Panc1 (cell line): ENCODE measurements around the gene FBN1. TPM values are rescaled to one million over a fixed set of nuclear protein-coding genes. Genes with fewer than 3 reads are reported as not detected.

Experiments
- ATAC-seq: fragments of 200-7000 bp; cut with Tn5 transposase; 2 replicates; pipeline ENCODE4 v1.9.1; 2020; ENCODE audit warnings: mild to moderate bottlenecking, moderate library complexity
- BruUV-seq: library from RNA; stranded (reverse); fragments of 400-500 nt; replicated peaks from 2 replicates; lab custom pipeline; 2021; lab: Mats Ljungman, UMichigan
- CTCF ChIA-PET: fragments of 300-600 bp; sonication (Branson Sonifier 250); formaldehyde crosslinking; loops from one replicate; lab custom pipeline; 2022; ENCODE audit warnings: antibody characterized with exemption; lab: Charles Lee
- POLR2A ChIA-PET: fragments of 300-600 bp; sonication (Branson Sonifier 250); formaldehyde crosslinking; loops from one replicate; lab custom pipeline; 2022; ENCODE audit warnings: antibody characterized with exemption; lab: Charles Lee
- DNase-seq: peaks from one replicate; pipeline ENCODE4 v3.0.0-alpha.2; 2010; ENCODE audit warnings: low read depth, low spot score
- H3K27ac ChIP-seq: 2 replicates; pipeline ENCODE4 v1.5.1; 2011; ENCODE audit warnings: mild to moderate bottlenecking, low read length, inconsistent platforms
- H3K27me3 ChIP-seq: fragments of 200-500 bp; sonication (Bioruptor generic); 2 replicates; pipeline ENCODE4 v1.6.0; 2014; ENCODE audit warnings: low read length, inconsistent platforms; ENCODE audit not compliant: control insufficient read depth, insufficient read depth
- H3K36me3 ChIP-seq: fragments of 200-500 bp; sonication (Bioruptor generic); 2 replicates; pipeline ENCODE4 v1.5.1; 2014; ENCODE audit warnings: inconsistent platforms, mild to moderate bottlenecking, low read length, moderate library complexity; ENCODE audit not compliant: control insufficient read depth, insufficient read depth
- H3K4me1 ChIP-seq: 2 replicates; pipeline ENCODE4 v1.5.1; 2011; ENCODE audit warnings: inconsistent platforms, mild to moderate bottlenecking, low read length, moderate library complexity; ENCODE audit not compliant: control insufficient read depth, insufficient read depth
- H3K4me3 ChIP-seq, 2 experiments: 2 replicates each; pipeline ENCODE4 v1.5.1; 2011 to 2012; ENCODE audit warnings: low read depth in 2 of 2, low read length in 2 of 2, mild to moderate bottlenecking in 2 of 2, inconsistent platforms in 1 of 2, moderate library complexity in 1 of 2
- H3K9me3 ChIP-seq: fragments of 200-500 bp; sonication (Bioruptor generic); 2 replicates; pipeline ENCODE4 v1.5.1; 2014; ENCODE audit warnings: low read depth, mild to moderate bottlenecking, inconsistent platforms, low read length, moderate library complexity; ENCODE audit not compliant: control insufficient read depth, insufficient read depth
- CTCF ChIP-seq: fragments of 450-650 bp; IDR thresholded peaks from 2 replicates; pipeline ENCODE4 v1.5.1; 2017; ENCODE audit warnings: mild to moderate bottlenecking
- POLR2AphosphoS5 ChIP-seq: IDR thresholded peaks from 2 replicates; pipeline ENCODE4 v1.6.1; 2012; ENCODE audit warnings: mild to moderate bottlenecking, low read depth, low read length, moderate library complexity
- REST ChIP-seq, 2 experiments: IDR thresholded peaks; 2 replicates each; pipeline ENCODE4 v1.6.1; 2011 to 2012; ENCODE audit warnings: low read depth in 2 of 2, control low read depth in 1 of 2, low read length in 1 of 2, mild to moderate bottlenecking in 1 of 2, moderate library complexity in 1 of 2; ENCODE audit not compliant: insufficient read depth in 1 of 2
- SIN3A ChIP-seq: IDR thresholded peaks from 2 replicates; pipeline ENCODE4 v1.6.1; 2012; ENCODE audit warnings: low read depth, mild to moderate bottlenecking, low read length, moderate library complexity, borderline replicate concordance; ENCODE audit not compliant: insufficient read depth
- TCF7L2 ChIP-seq: IDR thresholded peaks from 2 replicates; pipeline ENCODE4 v1.6.1; 2011; ENCODE audit warnings: mild to moderate bottlenecking, low read depth, low read length, inconsistent platforms
- in situ Hi-C: cut with HindIII; loops from 2 replicates; pipeline ENCODE4 v1.10.0; 2016; ENCODE audit warnings: low sequenced_read_pairs, low pct_unique_long_range_greater_than_20kb
- intact Hi-C: fragments of 100-400 bp; cut with micrococcal nuclease; formaldehyde crosslinking; loops from one replicate; pipeline ENCODE4 v1.10.0; 2022; ENCODE audit not compliant: unreplicated experiment
- total RNA-seq: library from RNA; stranded (reverse); gene quantifications from one replicate; pipeline ENCODE4 v1.2.1, GENCODE V29; 2021; ENCODE audit not compliant: unreplicated experiment

FBN1 gene
- total RNA-seq, 1 experiment from 2014 or later, result 0.46 TPM

GRCh38 chr15:48469271-48469670 lies 176.2 kb downstream of the FBN1 start:
- no peaks in the 10 kb centered on the region for H3K27me3 ChIP-seq
- no peak overlapping the region for H3K4me3 ChIP-seq
- no TSS peak for BruUV-seq
- in situ Hi-C loops, result no loop called here
- intact Hi-C loops, result no loop called here
- H3K36me3 ChIP-seq, result no peaks in the 10 kb centered on the region
- CTCF ChIA-PET, result no interaction called here
- no peaks in the 10 kb centered on the region for H3K4me1 ChIP-seq
- DNase-seq (no peak), ATAC-seq (no peak)
- no peak overlapping the region for H3K27ac ChIP-seq
- no peak for TF ChIP-seq CTCF
- no peak for TF ChIP-seq REST (IDR thresholded peaks at IDR 0.05; ENCODE audit: insufficient read depth in 1 of 2, low read depth in 2 of 2, low read length in 1 of 2)
- TF ChIP-seq POLR2AphosphoS5, result no peak
- TF ChIP-seq TCF7L2, result no peak
- TF ChIP-seq SIN3A, result no peak
- POLR2A ChIA-PET, result no interaction called here
- H3K9me3 ChIP-seq, result no peaks in the 10 kb centered on the region

GRCh38 chr15:48467801-48468200 lies 177.7 kb downstream of the FBN1 start:
- Histone ChIP-seq H3K36me3 (no peaks in the 10 kb centered on the region), H3K4me3 (no peak overlapping the region)
- in situ Hi-C loops, result no loop called here

More at GRCh38 chr15:48467801-48468200, 177.7 kb downstream of the FBN1 start:
- intact Hi-C loops, result no loop called here
- Histone ChIP-seq H3K9me3 (no peaks in the 10 kb centered on the region), H3K27me3 (no peaks in the 10 kb centered on the region), H3K27ac (no peak overlapping the region), H3K4me1 (no peaks in the 10 kb centered on the region)
- no TSS peak for BruUV-seq
- no peak for TF ChIP-seq TCF7L2
- TF ChIP-seq POLR2AphosphoS5, result no peak
- TF ChIP-seq REST (IDR thresholded peaks at IDR 0.05; ENCODE audit: insufficient read depth in 1 of 2, low read depth in 2 of 2, low read length in 1 of 2), result no peak
- no peak for TF ChIP-seq SIN3A
- no peak for TF ChIP-seq CTCF
- POLR2A ChIA-PET, result no interaction called here
- CTCF ChIA-PET, result no interaction called here
- no peak for DNase-seq
- no peak for ATAC-seq
